Activated CD4-positive, alpha-beta T cell treated with anti-CD3 and anti-CD28 coated beads, Interleukin-2, amount 50 U/mL, for 1 hour (primary cell): ENCODE data around the gene EXOC6B.

Experiments used
- DNase-seq: peaks from one replicate; pipeline ENCODE4 v3.0.0-alpha.2; 2020

EXOC6B gene

GRCh38 chr2:72261076-72261475 is 564.8 kb downstream of the EXOC6B start:
- no peak for DNase-seq

GRCh38 chr2:72255540-72255939 is 570.3 kb downstream of the EXOC6B start:
- no peak for DNase-seq

GRCh38 chr2:72254831-72255451 is 570.9 kb downstream of the EXOC6B start:
- DNase-seq: no peak

- DNase-seq: no peak
Measured at GRCh38 chr2:72238311-72238710, 587.5 kb downstream of the EXOC6B start.

- DNase-seq: no peak
Measured at GRCh38 chr2:72237549-72237948, 588.3 kb downstream of the EXOC6B start.

- no peak for DNase-seq
Measured at GRCh38 chr2:72236445-72237067, 589.3 kb downstream of the EXOC6B start.

- no peak for DNase-seq
Measured at GRCh38 chr2:72235497-72236415, 590.1 kb downstream of the EXOC6B start.

GRCh38 chr2:72233211-72233610 is 592.6 kb downstream of the EXOC6B start:
- DNase-seq: no peak

- DNase-seq: no peak
Measured at GRCh38 chr2:72222829-72223564, 602.8 kb downstream of the EXOC6B start.

- no peak for DNase-seq
Measured at GRCh38 chr2:72220170-72220569, 605.7 kb downstream of the EXOC6B start.

- no peak for DNase-seq
Measured at GRCh38 chr2:72214429-72215143, 611.2 kb downstream of the EXOC6B start.

- no peak for DNase-seq
Measured at GRCh38 chr2:72212486-72212855, 613.4 kb downstream of the EXOC6B start.

- no peak for DNase-seq
Measured at GRCh38 chr2:72211777-72212485, 613.9 kb downstream of the EXOC6B start.

- no peak for DNase-seq
Measured at GRCh38 chr2:72211350-72211749, 614.5 kb downstream of the EXOC6B start.

- no peak for DNase-seq
Measured at GRCh38 chr2:72210470-72210869, 615.4 kb downstream of the EXOC6B start.

- DNase-seq: no peak
Measured at GRCh38 chr2:72208225-72208624, 617.6 kb downstream of the EXOC6B start.

GRCh38 chr2:72207334-72207733 is 618.5 kb downstream of the EXOC6B start:
- no peak for DNase-seq

GRCh38 chr2:72205504-72205881 is 620.3 kb downstream of the EXOC6B start:
- DNase-seq: no peak

GRCh38 chr2:72204786-72205503 is 620.9 kb downstream of the EXOC6B start:
- DNase-seq: no peak

- DNase-seq: no peak
Measured at GRCh38 chr2:72204156-72204785, 621.6 kb downstream of the EXOC6B start.
